Naive thymus-derived CD4-positive, alpha-beta T cell (primary cell): ENCODE data around the gene CCDC159. TPM values are rescaled to one million over a fixed set of nuclear protein-coding genes. Genes with fewer than 3 reads are reported as not detected.

Experiments
- ATAC-seq: fragments of 150-1000 bp; cut with Tn5 transposase; 2 replicates; pipeline ENCODE4 v1.10.0; 2021; ENCODE audit warnings: mild to moderate bottlenecking, moderate library complexity
- CTCF ChIA-PET: fragments of 350-600 bp; sonication (Branson Sonifier 250); formaldehyde crosslinking; loops from one replicate; lab custom pipeline; 2021; ENCODE audit warnings: antibody characterized with exemption; lab: Charles Lee
- POLR2A ChIA-PET: fragments of 350-600 bp; sonication (Branson Sonifier 250); formaldehyde crosslinking; loops from one replicate; lab custom pipeline; 2021; ENCODE audit warnings: antibody characterized with exemption, inconsistent platforms; lab: Charles Lee
- DNase-seq, 9 donors: peaks; one replicate each; pipeline versions ENCODE4 v3.0.0 to v3.0.0-alpha.2; 2020 to 2022; ENCODE audit warnings: mixed read lengths in 1 of 9
- H3K27ac ChIP-seq: one replicate; pipeline ENCODE4 v1.7.0; 2013; ENCODE audit warnings: mild to moderate bottlenecking, low read depth, low read length, moderate library complexity
- H3K27me3 ChIP-seq, 2 donors: one replicate each; pipeline ENCODE4 v1.7.0; 2013; ENCODE audit warnings: low read length in 2 of 2, mild to moderate bottlenecking in 2 of 2, moderate library complexity in 2 of 2; ENCODE audit not compliant: control insufficient read depth in 2 of 2, insufficient read depth in 2 of 2
- H3K36me3 ChIP-seq, 3 experiments: 1 replicate in 2 of 3; 2 replicates in 1 of 3; pipeline ENCODE4 v1.7.0; 2013; ENCODE audit warnings: low read length in 3 of 3, mild to moderate bottlenecking in 3 of 3, moderate library complexity in 1 of 3; ENCODE audit not compliant: insufficient read depth in 3 of 3, control insufficient read depth in 2 of 3
- H3K4me1 ChIP-seq, 2 donors: one replicate each; pipeline ENCODE4 v1.7.0; 2013; ENCODE audit warnings: low read length in 2 of 2, mild to moderate bottlenecking in 2 of 2, moderate library complexity in 1 of 2; ENCODE audit not compliant: control insufficient read depth in 2 of 2, insufficient read depth in 2 of 2
- H3K4me3 ChIP-seq: 2 replicates; pipeline ENCODE4 v1.7.0; 2013; ENCODE audit warnings: mild to moderate bottlenecking, low read length
- H3K9me3 ChIP-seq, 3 experiments: 1 replicate in 2 of 3; 2 replicates in 1 of 3; pipeline ENCODE4 v1.7.0; 2013; ENCODE audit warnings: low read length in 3 of 3; ENCODE audit not compliant: control insufficient read depth in 2 of 3
- H3K27ac Mint-ChIP-seq, 9 donors: one replicate each; pipeline ENCODE4 v1.8.0; 2020 to 2022; ENCODE audit warnings: mixed read lengths in 9 of 9, mild to moderate bottlenecking in 8 of 9, moderate library complexity in 5 of 9, inconsistent platforms in 2 of 9
- H3K27me3 Mint-ChIP-seq, 5 donors: one replicate each; pipeline ENCODE4 v1.8.0; 2021 to 2022; ENCODE audit warnings: mixed read lengths in 5 of 5, mild to moderate bottlenecking in 1 of 5
- H3K36me3 Mint-ChIP-seq, 5 donors: one replicate each; pipeline ENCODE4 v1.8.0; 2020 to 2022; ENCODE audit warnings: mixed read lengths in 5 of 5, mild to moderate bottlenecking in 3 of 5, inconsistent platforms in 1 of 5
- H3K4me1 Mint-ChIP-seq, 7 donors: one replicate each; pipeline ENCODE4 v1.8.0; 2020 to 2022; ENCODE audit warnings: mixed read lengths in 7 of 7, mild to moderate bottlenecking in 3 of 7, inconsistent platforms in 1 of 7
- H3K4me3 Mint-ChIP-seq, 10 donors: one replicate each; pipeline ENCODE4 v1.8.0; 2020 to 2022; ENCODE audit warnings: mild to moderate bottlenecking in 10 of 10, mixed read lengths in 10 of 10, moderate library complexity in 6 of 10, inconsistent platforms in 2 of 10
- H3K9me3 Mint-ChIP-seq, 11 donors: one replicate each; pipeline ENCODE4 v1.8.0; 2020 to 2022; ENCODE audit warnings: mixed read lengths in 11 of 11, mild to moderate bottlenecking in 4 of 11, inconsistent platforms in 1 of 11, moderate library complexity in 1 of 11
- intact Hi-C, 2 donors: fragments of 100-400 bp; cut with micrococcal nuclease; formaldehyde crosslinking; loops; one replicate each; pipeline ENCODE4 v1.15.1; 2023
- polyA plus RNA-seq, 2 donors: library from polyadenylated mRNA; unstranded; fragments of 300-500 nt; fragmentation: Illumina TruSeq; gene quantifications; one replicate each; pipeline ENCODE4 v1.2.3, GENCODE V29; 2021
- total RNA-seq, 6 experiments: library from RNA in 5 of 6; stranded (reverse) in 5 of 6; gene quantifications; 1 replicate in 5 of 6; 2 replicates in 1 of 6; pipeline ENCODE4 v1.2.3 and lab custom pipeline; 2021 to 2026

CCDC159 gene, protein sequence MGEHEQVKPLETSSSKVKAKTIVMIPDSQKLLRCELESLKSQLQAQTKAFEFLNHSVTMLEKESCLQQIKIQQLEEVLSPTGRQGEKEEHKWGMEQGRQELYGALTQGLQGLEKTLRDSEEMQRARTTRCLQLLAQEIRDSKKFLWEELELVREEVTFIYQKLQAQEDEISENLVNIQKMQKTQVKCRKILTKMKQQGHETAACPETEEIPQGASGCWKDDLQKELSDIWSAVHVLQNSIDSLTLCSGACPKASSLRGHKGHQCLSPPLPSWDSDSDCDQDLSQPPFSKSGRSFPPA
- 10 to 100 TPM; 17.6 to 87.4 (median 84.3) TPM for total RNA-seq
- 10 to 100 TPM in 1 of 2 donors, 1 to 10 TPM in 1; 10.0 to 19.6 TPM for polyA plus RNA-seq
- 20.1 reads per million, percentile 50 among the genes with 10 or more reads in this experiment for total RNA-seq (lab: John Stamatoyannopoulos, UW)

DNA sequence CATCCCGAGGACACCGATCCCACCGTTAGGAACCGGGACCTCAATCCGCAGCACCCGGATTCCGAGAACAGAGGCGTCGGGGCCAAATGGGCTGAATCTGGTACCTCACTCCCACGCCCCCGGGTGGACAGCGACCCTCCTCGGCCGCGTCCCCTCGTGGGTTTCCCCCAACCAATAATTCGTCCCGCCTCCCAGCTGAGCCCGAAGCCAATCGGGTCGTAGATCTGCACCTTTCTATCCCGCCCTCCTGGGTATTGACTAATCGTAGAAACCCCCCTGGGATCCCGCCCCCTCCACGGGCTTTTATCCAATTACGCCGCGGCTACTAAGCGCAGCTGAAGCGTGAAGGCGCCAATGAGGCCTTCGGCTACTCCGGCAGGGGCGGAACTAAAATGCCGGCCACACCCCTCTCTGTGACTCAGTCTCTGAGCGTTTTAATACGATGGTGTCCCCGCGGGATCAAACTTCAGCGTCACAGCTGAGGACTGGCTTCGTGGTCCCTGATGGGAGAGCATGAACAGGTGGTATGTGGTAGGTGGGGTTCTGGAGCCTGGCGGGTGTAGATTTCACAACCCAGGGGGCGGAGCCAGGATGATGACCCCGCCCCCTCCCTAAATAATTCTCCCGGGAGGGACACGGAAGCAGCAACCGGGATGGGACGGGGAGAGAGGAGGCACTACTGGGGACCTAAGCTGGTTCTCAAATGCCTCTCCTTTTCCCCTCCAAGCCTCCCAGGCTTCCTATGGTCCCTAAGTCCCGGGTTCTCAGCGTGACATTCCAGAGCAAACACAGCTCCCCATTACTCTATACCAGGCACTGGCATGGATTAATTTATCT lies at the start of gene CCDC159, which contains the start of gene TMEM205:
Gene CCDC159, plus strand, starts transcription at position 416 of the 837 bp plus-strand sequence. Its CDS starts 88 bp downstream, at position 504.
Gene TMEM205, minus strand, starts transcription at position 165 of the 837 bp plus-strand sequence. CDS start 649 bp downstream, outside the sequence.
- H3K36me3 ChIP-seq = peaks cover 0 to 7% (median 0%) of the 10 kb centered on the region in 3 experiments
- no peaks in the 10 kb centered on the region for H3K27me3 ChIP-seq
- peak within 1 kb of the TSS; percentile 75 for H3K4me3 ChIP-seq
- H3K9me3 ChIP-seq = peaks cover 0 to 9% (median 0%) of the 10 kb centered on the region in 3 experiments
- ATAC-seq (peak; percentile 98), DNase-seq (peak; percentile 82 to 99 (median 98))
- peaks cover 0 to 9% (median 0%) of the 10 kb centered on the region in 11 donors for H3K9me3 Mint-ChIP-seq
- POLR2A ChIA-PET = interaction anchor here (0.5 to 4.8 kb wide), 10 partner anchors 8 to 88 kb away, joined by 3 to 36 read pairs (median 4); partner anchors contain the start of gene SWSAP1
- intact Hi-C loops = loop anchor here (1.0 to 5.0 kb wide), 11 partner anchors 9 to 1527 kb away; partner anchors contain the start of genes ODAD3 (in 2 of the 2), PLPPR2 (in 2 of the 2), PRKCSH (in 2 of the 2) and ELOF1 (in 1 of the 2)
- no peaks in the 10 kb centered on the region for H3K27me3 Mint-ChIP-seq
- H3K27ac ChIP-seq = peak within 1 kb of the TSS; percentile 83
- peak within 1 kb of the TSS; percentile 92 to 100 (median 98) for H3K4me3 Mint-ChIP-seq
- peak within 1 kb of the TSS; percentile 89 to 98 (median 96) for H3K27ac Mint-ChIP-seq
- CTCF ChIA-PET = interaction anchor here (0.7 to 1.5 kb wide), 3 partner anchors 8 to 29 kb away, joined by 3 to 13 read pairs (median 3); partner anchors contain the start of gene SWSAP1
- H3K4me1 ChIP-seq = peaks cover 13 to 14% of the 10 kb centered on the region in 2 donors
- peaks cover 0 to 12% (median 0%) of the 10 kb centered on the region in 5 donors for H3K36me3 Mint-ChIP-seq
- H3K4me1 Mint-ChIP-seq = peaks cover 22 to 39% (median 29%) of the 10 kb centered on the region in 7 donors

DNA sequence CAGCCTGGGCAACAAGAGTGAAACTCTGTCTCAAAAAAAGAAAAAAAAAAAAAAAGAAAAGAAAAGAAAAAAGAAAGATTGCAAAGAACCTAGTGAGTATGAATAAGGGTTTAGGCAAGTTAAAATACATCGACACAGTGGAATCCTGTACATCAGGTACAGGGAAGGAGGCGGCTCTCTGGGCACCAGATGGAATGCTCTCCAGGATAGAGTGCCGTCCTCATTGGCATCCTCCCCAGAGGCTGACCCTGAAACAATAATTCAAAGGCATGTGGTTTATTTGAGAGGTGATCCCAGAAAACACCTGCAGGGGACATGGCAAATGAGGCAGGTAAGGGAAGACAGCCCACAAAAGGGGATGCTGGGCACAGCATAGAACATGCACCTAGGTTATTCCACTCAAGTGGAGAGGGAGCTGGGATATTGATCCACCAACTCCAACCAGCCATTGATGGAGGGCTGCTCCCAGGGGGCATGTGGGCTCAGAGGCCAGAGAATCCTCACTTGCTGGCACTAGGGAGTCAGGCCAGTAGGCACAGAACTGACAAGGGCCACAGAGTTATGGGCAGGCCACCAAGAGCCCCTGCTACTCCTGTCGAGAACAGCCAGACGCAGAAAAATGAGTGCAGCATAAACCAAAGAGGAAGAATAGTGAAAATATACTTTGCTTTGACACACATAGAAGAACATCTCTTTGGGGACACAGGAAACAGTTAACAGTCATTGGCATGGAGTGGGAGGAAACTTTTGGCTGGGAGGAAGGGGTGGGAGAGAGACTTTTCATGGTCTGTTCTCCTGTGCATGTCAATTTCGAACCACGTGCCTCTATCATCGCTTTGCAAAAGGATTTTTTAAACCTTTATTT lies 46.1 kb upstream of the CCDC159 start:
- Histone ChIP-seq H3K36me3 (no peaks in the 10 kb centered on the region), H3K4me1 (no peaks in the 10 kb centered on the region), H3K27ac (no peak overlapping the region), H3K27me3 (no peaks in the 10 kb centered on the region), H3K9me3 (no peaks in the 10 kb centered on the region), H3K4me3 (no peak overlapping the region)
- intact Hi-C loops = no loop called here
- ATAC-seq (no peak), DNase-seq (no peak)
- ChIA-PET CTCF (no interaction called here), POLR2A (interaction anchor here (0.6 kb wide), 1 partner anchor 36 kb away, joined by 3 read pairs; no protein-coding TSS in a partner anchor)
- Mint-ChIP-seq H3K9me3 (no peaks in the 10 kb centered on the region), H3K4me1 (no peaks in the 10 kb centered on the region), H3K4me3 (no peak overlapping the region), H3K27ac (no peak overlapping the region), H3K27me3 (peaks cover 0 to 39% (median 9%) of the 10 kb centered on the region in 5 donors), H3K36me3 (no peaks in the 10 kb centered on the region)

- ATAC-seq (no peak), DNase-seq (no peak)
- Mint-ChIP-seq H3K36me3 (no peaks in the 10 kb centered on the region), H3K4me3 (no peak overlapping the region), H3K9me3 (no peaks in the 10 kb centered on the region), H3K27ac (no peak overlapping the region), H3K27me3 (peaks cover 0 to 34% (median 10%) of the 10 kb centered on the region in 5 donors), H3K4me1 (no peaks in the 10 kb centered on the region)
- CTCF ChIA-PET = no interaction called here
- Histone ChIP-seq H3K4me3 (no peak overlapping the region), H3K36me3 (no peaks in the 10 kb centered on the region), H3K27me3 (no peaks in the 10 kb centered on the region), H3K4me1 (no peaks in the 10 kb centered on the region), H3K27ac (no peak overlapping the region), H3K9me3 (no peaks in the 10 kb centered on the region)
- intact Hi-C loops = no loop called here
- POLR2A ChIA-PET = no interaction called here
Measured at GRCh38 chr19:11300811-11301120, 45.6 kb upstream of the CCDC159 start.

- no peak overlapping the region for H3K27ac ChIP-seq
- Mint-ChIP-seq H3K27ac (no peak overlapping the region), H3K9me3 (no peaks in the 10 kb centered on the region), H3K27me3 (peaks cover 0 to 20% (median 7%) of the 10 kb centered on the region in 5 donors), H3K4me1 (no peaks in the 10 kb centered on the region), H3K36me3 (no peaks in the 10 kb centered on the region), H3K4me3 (no peak overlapping the region)
- CTCF ChIA-PET = interaction anchor here (1.0 kb wide), 1 partner anchor 61 kb away, joined by 4 read pairs; no protein-coding TSS in a partner anchor
- no peaks in the 10 kb centered on the region for H3K9me3 ChIP-seq
- POLR2A ChIA-PET = no interaction called here
- no peak for DNase-seq
- no peak for ATAC-seq
- no peaks in the 10 kb centered on the region for H3K36me3 ChIP-seq
- no peaks in the 10 kb centered on the region for H3K27me3 ChIP-seq
- intact Hi-C loops = no loop called here
- H3K4me1 ChIP-seq = no peaks in the 10 kb centered on the region
- no peak overlapping the region for H3K4me3 ChIP-seq
Measured at GRCh38 chr19:11304936-11305335, 41.4 kb upstream of the CCDC159 start.

GRCh38 chr19:11306337-11306736 lies 40.0 kb upstream of the CCDC159 start:
- H3K9me3 Mint-ChIP-seq = peaks cover 0 to 2% (median 0%) of the 10 kb centered on the region in 11 donors
- no peak overlapping the region for H3K27ac Mint-ChIP-seq
- ATAC-seq (no peak), DNase-seq (no peak)
- no peaks in the 10 kb centered on the region for H3K4me1 Mint-ChIP-seq
- Histone ChIP-seq H3K27ac (no peak overlapping the region), H3K4me1 (no peaks in the 10 kb centered on the region), H3K36me3 (no peaks in the 10 kb centered on the region), H3K4me3 (no peak overlapping the region), H3K9me3 (no peaks in the 10 kb centered on the region), H3K27me3 (no peaks in the 10 kb centered on the region)
- H3K27me3 Mint-ChIP-seq = peaks cover 0 to 17% (median 7%) of the 10 kb centered on the region in 5 donors
- no peaks in the 10 kb centered on the region for H3K36me3 Mint-ChIP-seq
- H3K4me3 Mint-ChIP-seq = no peak overlapping the region
- ChIA-PET POLR2A (no interaction called here), CTCF (no interaction called here)
- intact Hi-C loops = no loop called here
